ENCODE measurements around the gene WDR36. TPM values are rescaled to one million over a fixed set of nuclear protein-coding genes. Genes with fewer than 3 reads are reported as not detected.

Gene WDR36
- total and polyA plus RNA-seq, 2 donors from 2014 or later: 4.5 to 31.8 TPM

GRCh38 chr5:111079846-111080245, 12.3 kb upstream of the WDR36 start:
- H3K36me3 ChIP-seq (ENCODE audit: control insufficient read depth in 2 of 3, insufficient read depth in 3 of 3, low read length in 3 of 3): no peaks in the 10 kb centered on the region
- H3K9me3 ChIP-seq (ENCODE audit: control insufficient read depth in 2 of 3, insufficient read depth in 1 of 3, low read length in 3 of 3): no peaks in the 10 kb centered on the region
- no peak overlapping the region for H3K27ac ChIP-seq (ENCODE audit: low read depth in 2 of 2, low read length in 2 of 2)
- H3K4me3 ChIP-seq (ENCODE audit: low read length in 3 of 3): no peak overlapping the region
- H3K27me3 ChIP-seq (ENCODE audit: control insufficient read depth, insufficient read depth, low read length): peaks cover 2% of the 10 kb centered on the region
- FAIRE-seq (no peak), DNase-seq (no peak)
- no peak overlapping the region for H3K9ac ChIP-seq (ENCODE audit: low read length in 3 of 3)
- intact Hi-C loops (cut with DNase I): no loop called here
- TF ChIP-seq CTCF (IDR thresholded peaks at IDR 0.05; ENCODE audit: borderline replicate concordance, extremely low read depth, insufficient read depth): no peak
- no peaks in the 10 kb centered on the region for H3K4me1 ChIP-seq (ENCODE audit: control insufficient read depth in 2 of 3, insufficient read depth in 2 of 3, low read depth in 1 of 3, low read length in 3 of 3)

DNA sequence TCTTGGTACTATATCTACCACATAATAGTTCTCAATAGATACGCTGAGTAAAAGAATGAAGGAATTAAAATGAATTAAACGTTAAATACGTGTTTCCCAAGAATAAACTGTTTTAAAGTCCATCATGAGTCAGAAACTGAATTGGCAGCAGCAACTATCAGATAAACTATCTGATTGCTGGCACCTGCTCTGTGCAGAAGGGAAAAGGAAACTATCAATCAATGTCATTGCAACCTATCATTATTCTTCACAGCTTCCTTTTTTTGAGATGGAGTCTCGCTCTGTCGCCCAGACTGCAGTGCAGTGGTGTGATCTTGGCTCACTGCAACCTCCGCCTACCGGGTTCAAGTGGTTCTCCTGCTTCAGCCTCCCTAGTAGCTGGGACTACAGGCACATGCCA, 8.8 kb upstream of the WDR36 start:
- intact Hi-C loops (cut with DNase I): no loop called here
- Histone ChIP-seq H3K4me3 (ENCODE audit: low read length in 3 of 3) (no peak overlapping the region), H3K27me3 (ENCODE audit: control insufficient read depth, insufficient read depth, low read length) (no peaks in the 10 kb centered on the region), H3K9ac (ENCODE audit: low read length in 3 of 3) (no peak overlapping the region), H3K9me3 (ENCODE audit: control insufficient read depth in 2 of 3, insufficient read depth in 1 of 3, low read length in 3 of 3) (no peaks in the 10 kb centered on the region), H3K4me1 (ENCODE audit: control insufficient read depth in 2 of 3, insufficient read depth in 2 of 3, low read depth in 1 of 3, low read length in 3 of 3) (no peaks in the 10 kb centered on the region), H3K27ac (ENCODE audit: low read depth in 2 of 2, low read length in 2 of 2) (no peak overlapping the region), H3K36me3 (ENCODE audit: control insufficient read depth in 2 of 3, insufficient read depth in 3 of 3, low read length in 3 of 3) (no peaks in the 10 kb centered on the region)
- DNase-seq (no peak), FAIRE-seq (no peak)
- TF ChIP-seq CTCF (IDR thresholded peaks at IDR 0.05; ENCODE audit: borderline replicate concordance, extremely low read depth, insufficient read depth): no peak

- no peak for FAIRE-seq
- intact Hi-C loops (cut with DNase I): no loop called here
- TF ChIP-seq CTCF (IDR thresholded peaks at IDR 0.05; ENCODE audit: borderline replicate concordance, extremely low read depth, insufficient read depth): no peak
- Histone ChIP-seq H3K9me3 (ENCODE audit: control insufficient read depth in 2 of 3, insufficient read depth in 1 of 3, low read length in 3 of 3) (no peaks in the 10 kb centered on the region), H3K9ac (ENCODE audit: low read length in 3 of 3) (no peak overlapping the region), H3K4me3 (ENCODE audit: low read length in 3 of 3) (no peak overlapping the region), H3K27ac (ENCODE audit: low read depth in 2 of 2, low read length in 2 of 2) (no peak overlapping the region), H3K4me1 (ENCODE audit: control insufficient read depth in 2 of 3, insufficient read depth in 2 of 3, low read depth in 1 of 3, low read length in 3 of 3) (peaks cover 0 to 9% (median 9%) of the 10 kb centered on the region in 3 donors), H3K27me3 (ENCODE audit: control insufficient read depth, insufficient read depth, low read length) (no peaks in the 10 kb centered on the region), H3K36me3 (ENCODE audit: control insufficient read depth in 2 of 3, insufficient read depth in 3 of 3, low read length in 3 of 3) (peaks cover 2 to 22% (median 5%) of the 10 kb centered on the region in 3 donors)
- DNase-seq: no peak
Observed at GRCh38 chr5:111095982-111096381, 3.8 kb downstream of the WDR36 start.

Data from kidney (tissue), 14 donors.